Pons (tissue), 1 donor: ENCODE measurements around the gene ESD.
A peak's percentile ranks its signal among the peaks of the same experiment; 100 is the strongest.
"Not testable (repeated sequence)": the region's sequence is repeated elsewhere in the genome, so short reads cannot be mapped to it uniquely, and the experiment has no call there.

Experiments used
- DNase-seq: peaks from one replicate; pipeline ENCODE4 v3.0.0-alpha.2; 2016; ENCODE audit warnings: low spot score

The ESD gene

GRCh38 chr13:46795321-46795720 is 1.6 kb downstream of the ESD start:
- no peak for DNase-seq

GRCh38 chr13:46783504-46783903 is 13.5 kb downstream of the ESD start:
- DNase-seq, result no peak

- DNase-seq, result no peak
Measured at GRCh38 chr13:46782691-46783090, 14.3 kb downstream of the ESD start.

GRCh38 chr13:46782066-46782465 is 14.9 kb downstream of the ESD start:
- DNase-seq, result no peak

GRCh38 chr13:46778890-46779289 is 18.1 kb downstream of the ESD start:
- peak; percentile 22 for DNase-seq

GRCh38 chr13:46778095-46778494 is 18.9 kb downstream of the ESD start:
- no peak for DNase-seq

GRCh38 chr13:46775385-46776107 is 21.4 kb downstream of the ESD start:
- peak; percentile 21 for DNase-seq

GRCh38 chr13:46773541-46773940 is 23.4 kb downstream of the ESD start:
- DNase-seq, result no peak

- no peak for DNase-seq
Measured at GRCh38 chr13:46771693-46772092, 25.3 kb downstream of the ESD start.

- not testable (repeated sequence) for DNase-seq
Measured at GRCh38 chr13:46769925-46770324, 27.0 kb downstream of the ESD start.

- DNase-seq, result no peak
Measured at GRCh38 chr13:46761866-46762265, 35.1 kb downstream of the ESD start.

GRCh38 chr13:46761174-46761573 is 35.8 kb downstream of the ESD start:
- no peak for DNase-seq

- DNase-seq, result no peak
Measured at GRCh38 chr13:46759846-46760245, 37.1 kb downstream of the ESD start.

- no peak for DNase-seq
Measured at GRCh38 chr13:46757640-46758039, 39.3 kb downstream of the ESD start.

- DNase-seq, result no peak
Measured at GRCh38 chr13:46756977-46757376, 40.0 kb downstream of the ESD start.

GRCh38 chr13:46755508-46755907 is 41.5 kb downstream of the ESD start:
- DNase-seq, result not testable (repeated sequence)

GRCh38 chr13:46754812-46755211 is 42.1 kb downstream of the ESD start:
- DNase-seq, result no peak

- no peak for DNase-seq
Measured at GRCh38 chr13:46753917-46754316, 43.0 kb downstream of the ESD start.

GRCh38 chr13:46753137-46753536 is 43.8 kb downstream of the ESD start:
- DNase-seq, result no peak

GRCh38 chr13:46751811-46752635 is 44.9 kb downstream of the ESD start:
- DNase-seq, result peak; percentile 50

- DNase-seq, result no peak
Measured at GRCh38 chr13:46749951-46750350, 47.0 kb downstream of the ESD start.

- no peak for DNase-seq
Measured at GRCh38 chr13:46748300-46748699, 48.7 kb downstream of the ESD start.

- no peak for DNase-seq
Measured at GRCh38 chr13:46747031-46747820, 49.7 kb downstream of the ESD start.
